H1 (cell line): ENCODE results near the gene CDH12.

Experiments used
- CEBPB ChIP-seq: IDR thresholded peaks from 2 replicates; pipeline ENCODE4 v1.6.1; 2012; ENCODE audit warnings: low read depth, low read length
- EGR1 ChIP-seq: IDR thresholded peaks from 2 replicates; pipeline ENCODE4 v1.6.1; 2011; ENCODE audit warnings: low read depth, low read length, borderline replicate concordance
- GABPA ChIP-seq: IDR thresholded peaks from 2 replicates; pipeline ENCODE4 v1.6.1; 2011; ENCODE audit warnings: mild to moderate bottlenecking, low read length, moderate library complexity, borderline replicate concordance; ENCODE audit not compliant: insufficient read depth
- RNF2 ChIP-seq: fragments of 200-900, 300-1000 bp; sonication (generic); IDR thresholded peaks from 2 replicates; pipeline ENCODE4 v1.7.1; 2016; ENCODE audit warnings: borderline replicate concordance, low read depth, mild to moderate bottlenecking, antibody characterized with exemption, low read length; ENCODE audit not compliant: poor library complexity, severe bottlenecking; ENCODE audit errors: missing control alignments
- SP2 ChIP-seq: IDR thresholded peaks from 2 replicates; pipeline ENCODE4 v1.6.1; 2012; ENCODE audit warnings: mild to moderate bottlenecking, low read length, inconsistent platforms
- TF ChIP-seq, protein P1 (sequence below), 3 experiments: IDR thresholded peaks; 1 replicate in 2 of 3; 2 replicates in 1 of 3; pipeline versions ENCODE4 v1.5.1 to v1.6.1; 2011; ENCODE audit warnings: low read length in 3 of 3, mild to moderate bottlenecking in 3 of 3, inconsistent platforms in 2 of 3, low read depth in 1 of 3, moderate library complexity in 1 of 3; ENCODE audit not compliant: insufficient read depth in 1 of 3; ENCODE audit errors: control extremely low read depth in 1 of 3
- TF ChIP-seq, protein P2 (sequence below): IDR thresholded peaks from 2 replicates; pipeline ENCODE4 v1.6.1; 2011; ENCODE audit warnings: low read depth, mild to moderate bottlenecking, low read length; ENCODE audit not compliant: insufficient read depth

DNA sequence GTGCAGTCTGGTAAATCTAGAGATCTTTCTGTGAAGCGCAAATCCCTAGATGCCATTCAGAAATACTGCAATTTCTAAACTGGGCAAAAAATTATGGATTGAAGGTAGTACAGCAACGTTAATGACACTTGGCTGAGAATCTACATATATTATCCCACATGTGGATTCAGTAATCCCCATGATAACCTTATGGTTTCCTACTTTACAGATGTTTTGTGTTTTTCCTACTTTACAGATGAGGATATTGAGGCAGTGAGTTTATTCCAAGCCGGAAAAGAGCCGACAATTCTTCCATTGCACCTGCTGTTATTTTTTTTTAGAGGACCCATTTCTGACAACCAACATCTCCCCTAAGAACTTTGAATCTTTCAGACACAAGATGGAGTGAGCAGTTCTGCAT, 796.5 kb downstream of the CDH12 start:
- TF ChIP-seq, protein P1, sequence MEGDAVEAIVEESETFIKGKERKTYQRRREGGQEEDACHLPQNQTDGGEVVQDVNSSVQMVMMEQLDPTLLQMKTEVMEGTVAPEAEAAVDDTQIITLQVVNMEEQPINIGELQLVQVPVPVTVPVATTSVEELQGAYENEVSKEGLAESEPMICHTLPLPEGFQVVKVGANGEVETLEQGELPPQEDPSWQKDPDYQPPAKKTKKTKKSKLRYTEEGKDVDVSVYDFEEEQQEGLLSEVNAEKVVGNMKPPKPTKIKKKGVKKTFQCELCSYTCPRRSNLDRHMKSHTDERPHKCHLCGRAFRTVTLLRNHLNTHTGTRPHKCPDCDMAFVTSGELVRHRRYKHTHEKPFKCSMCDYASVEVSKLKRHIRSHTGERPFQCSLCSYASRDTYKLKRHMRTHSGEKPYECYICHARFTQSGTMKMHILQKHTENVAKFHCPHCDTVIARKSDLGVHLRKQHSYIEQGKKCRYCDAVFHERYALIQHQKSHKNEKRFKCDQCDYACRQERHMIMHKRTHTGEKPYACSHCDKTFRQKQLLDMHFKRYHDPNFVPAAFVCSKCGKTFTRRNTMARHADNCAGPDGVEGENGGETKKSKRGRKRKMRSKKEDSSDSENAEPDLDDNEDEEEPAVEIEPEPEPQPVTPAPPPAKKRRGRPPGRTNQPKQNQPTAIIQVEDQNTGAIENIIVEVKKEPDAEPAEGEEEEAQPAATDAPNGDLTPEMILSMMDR (IDR thresholded peaks at IDR 0.05; ENCODE audit: control extremely low read depth in 1 of 3, insufficient read depth in 1 of 3, low read depth in 1 of 3, low read length in 3 of 3), result no peak
- TF ChIP-seq RNF2, result no peak
- TF ChIP-seq, protein P2, sequence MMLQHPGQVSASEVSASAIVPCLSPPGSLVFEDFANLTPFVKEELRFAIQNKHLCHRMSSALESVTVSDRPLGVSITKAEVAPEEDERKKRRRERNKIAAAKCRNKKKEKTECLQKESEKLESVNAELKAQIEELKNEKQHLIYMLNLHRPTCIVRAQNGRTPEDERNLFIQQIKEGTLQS, result no peak
- no peak for TF ChIP-seq EGR1
- TF ChIP-seq CEBPB, result no peak
- no peak for TF ChIP-seq GABPA
- no peak for TF ChIP-seq SP2
